ENCODE measurements around the gene FARS2. TPM values are rescaled to one million over a fixed set of nuclear protein-coding genes. Genes with fewer than 3 reads are reported as not detected.

Gene FARS2
- total RNA-seq, 1 donor from 2014 or later = 19.9 TPM

GRCh38 chr6:5438922-5439584 lies 177.7 kb downstream of the FARS2 start:
- no peak overlapping the region for H3K4me3 Mint-ChIP-seq
- H3K4me1 Mint-ChIP-seq = peaks cover 2% of the 10 kb centered on the region
- H3K27ac Mint-ChIP-seq = no peak overlapping the region
- no peak for DNase-seq (ENCODE audit: low spot score in 2 of 2, unreplicated experiment in 2 of 2)
- peaks cover 12% of the 10 kb centered on the region for H3K36me3 Mint-ChIP-seq
- H3K27me3 Mint-ChIP-seq (ENCODE audit: low read depth) = no peaks in the 10 kb centered on the region
- H3K9me3 Mint-ChIP-seq = peaks cover 16% of the 10 kb centered on the region
- TF ChIP-seq, protein P1, sequence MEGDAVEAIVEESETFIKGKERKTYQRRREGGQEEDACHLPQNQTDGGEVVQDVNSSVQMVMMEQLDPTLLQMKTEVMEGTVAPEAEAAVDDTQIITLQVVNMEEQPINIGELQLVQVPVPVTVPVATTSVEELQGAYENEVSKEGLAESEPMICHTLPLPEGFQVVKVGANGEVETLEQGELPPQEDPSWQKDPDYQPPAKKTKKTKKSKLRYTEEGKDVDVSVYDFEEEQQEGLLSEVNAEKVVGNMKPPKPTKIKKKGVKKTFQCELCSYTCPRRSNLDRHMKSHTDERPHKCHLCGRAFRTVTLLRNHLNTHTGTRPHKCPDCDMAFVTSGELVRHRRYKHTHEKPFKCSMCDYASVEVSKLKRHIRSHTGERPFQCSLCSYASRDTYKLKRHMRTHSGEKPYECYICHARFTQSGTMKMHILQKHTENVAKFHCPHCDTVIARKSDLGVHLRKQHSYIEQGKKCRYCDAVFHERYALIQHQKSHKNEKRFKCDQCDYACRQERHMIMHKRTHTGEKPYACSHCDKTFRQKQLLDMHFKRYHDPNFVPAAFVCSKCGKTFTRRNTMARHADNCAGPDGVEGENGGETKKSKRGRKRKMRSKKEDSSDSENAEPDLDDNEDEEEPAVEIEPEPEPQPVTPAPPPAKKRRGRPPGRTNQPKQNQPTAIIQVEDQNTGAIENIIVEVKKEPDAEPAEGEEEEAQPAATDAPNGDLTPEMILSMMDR (IDR thresholded peaks at IDR 0.05; ENCODE audit: unreplicated experiment) = no peak

DNA sequence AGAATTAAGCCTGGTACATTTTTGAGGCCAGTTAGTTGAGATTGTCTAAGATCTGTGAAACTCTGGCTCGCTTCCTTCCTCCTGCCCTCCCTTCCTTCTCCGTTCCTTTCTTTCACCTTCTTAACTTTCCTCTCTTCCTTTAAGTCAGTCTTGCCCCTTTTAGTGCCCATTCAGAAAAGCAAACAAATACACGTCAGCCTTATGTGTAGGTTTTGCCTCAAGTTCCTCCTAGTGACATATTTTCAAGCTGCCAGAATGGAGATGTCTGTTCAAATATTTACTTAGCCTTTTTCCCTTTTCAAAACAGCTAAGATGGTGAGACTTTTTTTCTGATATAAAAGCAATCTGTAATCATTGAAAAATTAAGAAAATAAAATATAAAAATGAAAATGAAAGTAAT lies 178.4 kb downstream of the FARS2 start:
- Mint-ChIP-seq H3K4me1 (peaks cover 2% of the 10 kb centered on the region), H3K4me3 (no peak overlapping the region), H3K36me3 (peaks cover 12% of the 10 kb centered on the region), H3K27me3 (ENCODE audit: low read depth) (no peaks in the 10 kb centered on the region), H3K9me3 (peaks cover 16% of the 10 kb centered on the region), H3K27ac (no peak overlapping the region)
- TF ChIP-seq, protein P1 (IDR thresholded peaks at IDR 0.05; ENCODE audit: unreplicated experiment) = no peak
- DNase-seq (ENCODE audit: low spot score in 2 of 2, unreplicated experiment in 2 of 2) = no peak

- Mint-ChIP-seq H3K27me3 (ENCODE audit: low read depth) (no peaks in the 10 kb centered on the region), H3K9me3 (peaks cover 6% of the 10 kb centered on the region), H3K27ac (no peak overlapping the region), H3K4me3 (no peak overlapping the region), H3K4me1 (peaks cover 2% of the 10 kb centered on the region), H3K36me3 (peaks cover 6% of the 10 kb centered on the region)
- TF ChIP-seq, protein P1 (IDR thresholded peaks at IDR 0.05; ENCODE audit: unreplicated experiment) = no peak
- no peak for DNase-seq (ENCODE audit: low spot score in 2 of 2, unreplicated experiment in 2 of 2)
These were observed 181.0 kb downstream of the FARS2 start for GRCh38 chr6:5442319-5442718.

- TF ChIP-seq, protein P1 (IDR thresholded peaks at IDR 0.05; ENCODE audit: unreplicated experiment) = no peak
These were observed 181.6 kb downstream of the FARS2 start for GRCh38 chr6:5442916-5443315.

DNA sequence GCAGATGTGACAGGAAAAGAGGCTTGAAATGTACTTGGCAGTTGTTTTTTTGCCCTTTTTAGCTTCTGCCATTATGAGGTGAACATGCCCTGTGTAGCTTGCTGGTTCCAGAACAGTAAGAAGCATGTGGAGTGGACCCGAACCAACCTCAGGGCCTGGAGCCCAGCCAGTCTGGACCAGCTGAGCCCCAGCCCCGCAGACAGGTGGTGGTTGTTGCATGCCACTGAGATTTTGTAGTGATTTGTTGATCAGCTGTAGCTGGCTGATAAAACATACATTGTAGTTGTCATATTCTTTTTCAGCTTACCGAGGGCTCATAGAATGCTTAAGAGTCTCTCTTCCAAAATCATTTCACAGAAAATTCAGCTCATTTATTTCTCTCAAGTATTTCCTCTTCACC lies 182.2 kb downstream of the FARS2 start:
- Mint-ChIP-seq H3K27ac (no peak overlapping the region), H3K27me3 (ENCODE audit: low read depth) (no peaks in the 10 kb centered on the region), H3K9me3 (no peaks in the 10 kb centered on the region), H3K36me3 (no peaks in the 10 kb centered on the region), H3K4me3 (no peak overlapping the region), H3K4me1 (peaks cover 2% of the 10 kb centered on the region)
- DNase-seq (ENCODE audit: low spot score in 2 of 2, unreplicated experiment in 2 of 2) = no peak
- TF ChIP-seq, protein P1 (IDR thresholded peaks at IDR 0.05; ENCODE audit: unreplicated experiment) = no peak

More at GRCh38 chr6:5442916-5443315, 181.6 kb downstream of the FARS2 start:
- Mint-ChIP-seq H3K36me3 (peaks cover 3% of the 10 kb centered on the region), H3K27ac (no peak overlapping the region), H3K27me3 (ENCODE audit: low read depth) (no peaks in the 10 kb centered on the region), H3K4me1 (peaks cover 2% of the 10 kb centered on the region), H3K4me3 (no peak overlapping the region), H3K9me3 (no peaks in the 10 kb centered on the region)
- DNase-seq (ENCODE audit: low spot score in 2 of 2, unreplicated experiment in 2 of 2) = no peak

Measured in mesothelial cell of epicardium (in vitro differentiated cells).